IPS-NIHi7 (cell line): ENCODE results near the gene GABPB1.

Experiments used
- DNase-seq: peaks from one replicate; pipeline ENCODE4 v3.0.0; 2012; ENCODE audit warnings: mixed read lengths; ENCODE audit errors: extremely low spot score

Gene GABPB1

GRCh38 chr15:50278496-50278895, 76.5 kb downstream of the GABPB1 start:
- no peak for DNase-seq

GRCh38 chr15:50277370-50277769, 77.6 kb downstream of the GABPB1 start:
- no peak for DNase-seq

- DNase-seq: no peak
Observed at GRCh38 chr15:50275908-50276307, 79.1 kb downstream of the GABPB1 start.

GRCh38 chr15:50275091-50275490, 79.9 kb downstream of the GABPB1 start:
- DNase-seq: no peak

GRCh38 chr15:50267577-50267976, 87.4 kb downstream of the GABPB1 start:
- no peak for DNase-seq

- no peak for DNase-seq
Observed at GRCh38 chr15:50265620-50266019, 89.4 kb downstream of the GABPB1 start, which contains the start of gene HDC. HDC (minus strand) TSS chr15:50265726; CDS start chr15:50265623, 103 bp downstream.

GRCh38 chr15:50262533-50262932, 92.5 kb downstream of the GABPB1 start:
- no peak for DNase-seq

GRCh38 chr15:50261981-50262380, 93.0 kb downstream of the GABPB1 start:
- DNase-seq: peak; percentile 48

GRCh38 chr15:50260969-50261496, 94.0 kb downstream of the GABPB1 start:
- no peak for DNase-seq

- DNase-seq: no peak
Observed at GRCh38 chr15:50259276-50259675, 95.7 kb downstream of the GABPB1 start.

GRCh38 chr15:50257924-50258323, 97.1 kb downstream of the GABPB1 start:
- no peak for DNase-seq

- no peak for DNase-seq
Observed at GRCh38 chr15:50257332-50257731, 97.7 kb downstream of the GABPB1 start.

- DNase-seq: no peak
Observed at GRCh38 chr15:50256188-50257041, 98.6 kb downstream of the GABPB1 start.

GRCh38 chr15:50252556-50252955, 102.4 kb downstream of the GABPB1 start:
- no peak for DNase-seq

GRCh38 chr15:50251638-50252182, 103.3 kb downstream of the GABPB1 start:
- DNase-seq: no peak

GRCh38 chr15:50250760-50251394, 104.1 kb downstream of the GABPB1 start:
- no peak for DNase-seq

- no peak for DNase-seq
Observed at GRCh38 chr15:50249704-50250103, 105.3 kb downstream of the GABPB1 start.

GRCh38 chr15:50248994-50249582, 105.9 kb downstream of the GABPB1 start:
- DNase-seq: no peak

GRCh38 chr15:50247819-50248655, 107.0 kb downstream of the GABPB1 start:
- no peak for DNase-seq

GRCh38 chr15:50246631-50247030, 108.4 kb downstream of the GABPB1 start:
- no peak for DNase-seq

GRCh38 chr15:50244959-50245624, 109.9 kb downstream of the GABPB1 start:
- DNase-seq: no peak
